ENCODE data around the gene ADPRHL1.
"Not testable (repeated sequence)": the region's sequence is repeated elsewhere in the genome, so short reads cannot be mapped to it uniquely, and the experiment has no call there.

The ADPRHL1 gene

DNA sequence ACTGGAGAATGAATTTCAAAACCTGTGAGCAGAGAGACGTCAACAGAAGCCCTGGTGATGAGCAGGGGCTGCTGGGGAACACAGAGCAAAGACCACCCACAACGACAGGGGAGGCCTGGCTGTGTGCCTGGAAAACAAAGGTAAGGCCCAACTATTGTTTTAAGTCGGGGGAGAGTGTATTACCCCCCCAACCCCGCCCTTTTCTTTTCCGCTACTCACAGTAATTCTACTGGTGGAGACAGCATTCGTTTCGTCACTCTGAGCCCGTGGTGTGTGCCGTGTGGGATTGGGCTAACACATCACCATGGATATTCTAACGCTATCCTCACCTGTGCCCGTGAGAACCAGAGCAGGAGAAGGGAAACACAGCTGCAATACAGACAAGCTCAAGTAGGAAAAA, 18.6 kb upstream of the ADPRHL1 start:
- Mint-ChIP-seq H3K27ac (no peak overlapping the region), H3K27me3 (no peaks in the 10 kb centered on the region), H3K4me3 (no peak overlapping the region), H3K36me3 (peaks cover 41% of the 10 kb centered on the region), H3K9me3 (no peaks in the 10 kb centered on the region), H3K4me1 (no peaks in the 10 kb centered on the region)
- DNase-seq (ENCODE audit: low spot score in 2 of 2) (no peak), ATAC-seq (ENCODE audit: low read depth) (no peak)

DNA sequence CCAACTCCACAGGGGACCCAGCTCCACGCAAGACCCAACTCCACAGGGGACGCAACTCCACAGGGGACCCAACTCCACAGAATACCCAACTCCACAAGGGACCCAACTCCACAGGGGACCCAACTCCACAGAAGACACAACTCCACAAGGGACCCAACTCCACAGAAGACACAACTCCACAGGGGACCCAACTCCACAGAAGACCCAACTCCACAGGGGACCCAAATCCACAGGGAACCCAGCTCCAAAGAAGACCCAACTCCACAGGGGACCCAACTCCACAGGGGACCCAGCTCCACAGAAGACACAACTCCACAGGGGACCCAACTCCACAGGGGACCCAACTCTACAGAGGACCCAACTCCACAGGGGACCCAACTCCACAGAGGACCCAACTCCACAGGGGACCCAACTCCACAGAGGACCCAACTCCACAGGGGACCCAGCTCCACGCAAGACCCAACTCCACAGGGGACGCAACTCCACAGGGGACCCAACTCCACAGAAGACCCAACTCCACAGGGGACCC, 17.4 kb upstream of the ADPRHL1 start:
- DNase-seq (ENCODE audit: low spot score in 2 of 2); H3K4me1 Mint-ChIP-seq; H3K27me3 Mint-ChIP-seq; H3K27ac Mint-ChIP-seq; H3K9me3 Mint-ChIP-seq; ATAC-seq (ENCODE audit: low read depth); H3K4me3 Mint-ChIP-seq: not testable (repeated sequence)
- H3K36me3 Mint-ChIP-seq, result peaks cover 34% of the 10 kb centered on the region

DNA sequence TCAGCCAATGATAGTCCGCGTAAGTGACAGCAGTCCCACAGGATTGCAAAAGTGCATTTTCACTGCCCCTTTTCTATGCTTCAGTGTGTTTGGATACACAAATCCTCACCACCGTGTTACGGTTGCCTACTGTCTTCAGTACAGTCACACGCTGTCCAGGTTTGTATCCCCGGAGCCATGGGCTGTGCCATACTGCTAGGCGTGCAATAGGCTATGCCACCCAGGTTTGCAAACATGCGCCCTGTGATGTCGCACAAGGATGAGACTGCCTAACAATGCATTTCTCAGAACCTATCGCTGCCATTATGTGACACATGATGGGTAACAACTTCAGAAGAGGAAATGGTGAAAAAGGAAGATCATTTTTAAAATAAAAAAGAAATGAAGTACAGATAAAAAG, 16.8 kb upstream of the ADPRHL1 start:
- H3K4me1 Mint-ChIP-seq, result no peaks in the 10 kb centered on the region
- H3K9me3 Mint-ChIP-seq, result no peaks in the 10 kb centered on the region
- ATAC-seq (ENCODE audit: low read depth), result no peak
- no peaks in the 10 kb centered on the region for H3K27me3 Mint-ChIP-seq
- no peak overlapping the region for H3K4me3 Mint-ChIP-seq
- H3K36me3 Mint-ChIP-seq, result peaks cover 32% of the 10 kb centered on the region
- no peak for DNase-seq (ENCODE audit: low spot score in 2 of 2)
- H3K27ac Mint-ChIP-seq, result no peak overlapping the region

DNA sequence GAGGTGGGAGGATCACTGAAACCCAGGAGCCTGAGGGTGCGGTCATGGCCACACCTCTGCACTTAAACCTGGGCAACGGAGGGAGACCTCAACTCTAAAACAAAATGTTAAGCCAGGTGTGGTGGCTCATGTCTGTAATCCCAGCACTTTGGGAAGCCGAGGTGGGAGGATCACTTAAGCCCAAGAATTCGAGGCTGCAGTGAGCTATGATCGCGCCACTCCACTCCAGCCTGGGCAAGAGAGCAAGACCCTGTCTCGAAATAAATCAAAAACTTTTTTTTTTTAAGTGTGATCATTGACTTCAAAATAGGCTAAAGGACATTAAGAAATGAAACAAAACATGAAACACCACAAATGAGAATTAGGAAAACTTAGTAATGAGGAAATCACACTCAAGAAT, 16.3 kb upstream of the ADPRHL1 start:
- no peak for DNase-seq (ENCODE audit: low spot score in 2 of 2)
- Mint-ChIP-seq H3K36me3 (peaks cover 31% of the 10 kb centered on the region), H3K27me3 (no peaks in the 10 kb centered on the region), H3K4me1 (no peaks in the 10 kb centered on the region), H3K4me3 (no peak overlapping the region), H3K27ac (no peak overlapping the region), H3K9me3 (no peaks in the 10 kb centered on the region)
- no peak for ATAC-seq (ENCODE audit: low read depth)

DNA sequence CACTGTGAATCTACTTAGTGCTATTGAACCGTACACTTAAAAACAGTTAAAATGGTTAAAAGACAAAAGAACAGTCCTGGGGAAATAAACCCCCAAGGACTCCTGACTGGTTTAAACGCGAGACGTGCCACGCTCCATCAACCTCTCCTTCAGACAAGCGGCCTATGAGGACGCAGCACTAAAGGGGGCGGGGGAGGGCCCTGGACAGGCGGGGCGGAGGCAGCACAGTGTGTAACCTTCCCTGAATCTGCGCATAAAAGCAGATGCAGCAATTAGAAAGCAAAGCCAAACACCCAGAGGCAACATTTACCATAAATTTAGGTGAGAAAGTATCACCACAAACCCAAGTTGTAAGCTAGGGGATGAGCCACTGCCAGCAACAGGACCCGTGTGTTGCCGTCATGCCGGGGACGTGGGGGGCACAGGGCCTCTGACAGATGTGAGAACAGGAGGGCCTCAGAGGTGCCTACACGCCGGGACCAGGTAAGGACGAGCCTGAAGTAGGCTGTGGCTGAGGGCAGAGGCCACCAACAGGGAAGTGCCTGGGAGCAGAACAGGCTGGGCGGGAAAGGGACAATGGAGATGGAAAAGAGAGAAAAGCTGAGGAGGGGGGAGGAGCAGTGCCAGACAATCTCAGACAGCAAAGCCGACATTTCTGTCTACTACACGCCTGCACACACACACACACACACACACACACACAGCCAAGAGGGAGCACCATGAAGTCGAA, 15.3 kb upstream of the ADPRHL1 start:
- no peaks in the 10 kb centered on the region for H3K9me3 Mint-ChIP-seq
- ATAC-seq (ENCODE audit: low read depth), result no peak
- H3K27me3 Mint-ChIP-seq, result no peaks in the 10 kb centered on the region
- no peak overlapping the region for H3K4me3 Mint-ChIP-seq
- peaks cover 26% of the 10 kb centered on the region for H3K36me3 Mint-ChIP-seq
- H3K4me1 Mint-ChIP-seq, result no peaks in the 10 kb centered on the region
- no peak overlapping the region for H3K27ac Mint-ChIP-seq
- DNase-seq (ENCODE audit: low spot score in 2 of 2), result no peak

DNA sequence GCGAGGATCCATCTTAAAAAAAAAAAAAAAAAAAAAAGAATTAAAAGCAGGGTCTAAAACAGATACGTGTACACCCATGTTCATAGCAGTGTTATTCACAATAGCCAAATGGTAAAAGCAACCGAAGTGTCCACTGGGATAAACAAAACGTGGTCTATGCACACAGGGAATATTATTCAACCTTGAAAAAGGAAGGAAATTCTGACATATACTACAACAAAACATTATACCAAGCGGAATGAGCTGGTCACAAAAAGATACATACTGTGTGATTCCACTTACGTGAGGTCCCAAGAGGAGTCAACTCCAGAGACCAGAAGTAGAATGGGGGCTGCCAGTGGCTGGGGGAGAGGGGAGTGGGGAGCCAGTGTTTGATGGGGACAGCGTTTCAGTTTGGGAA, 14.7 kb upstream of the ADPRHL1 start:
- H3K36me3 Mint-ChIP-seq, result peaks cover 22% of the 10 kb centered on the region
- H3K27me3 Mint-ChIP-seq, result no peaks in the 10 kb centered on the region
- H3K4me1 Mint-ChIP-seq, result no peaks in the 10 kb centered on the region
- H3K9me3 Mint-ChIP-seq, result no peaks in the 10 kb centered on the region
- DNase-seq (ENCODE audit: low spot score in 2 of 2) (no peak), ATAC-seq (ENCODE audit: low read depth) (no peak)
- H3K4me3 Mint-ChIP-seq, result no peak overlapping the region
- no peak overlapping the region for H3K27ac Mint-ChIP-seq

DNA sequence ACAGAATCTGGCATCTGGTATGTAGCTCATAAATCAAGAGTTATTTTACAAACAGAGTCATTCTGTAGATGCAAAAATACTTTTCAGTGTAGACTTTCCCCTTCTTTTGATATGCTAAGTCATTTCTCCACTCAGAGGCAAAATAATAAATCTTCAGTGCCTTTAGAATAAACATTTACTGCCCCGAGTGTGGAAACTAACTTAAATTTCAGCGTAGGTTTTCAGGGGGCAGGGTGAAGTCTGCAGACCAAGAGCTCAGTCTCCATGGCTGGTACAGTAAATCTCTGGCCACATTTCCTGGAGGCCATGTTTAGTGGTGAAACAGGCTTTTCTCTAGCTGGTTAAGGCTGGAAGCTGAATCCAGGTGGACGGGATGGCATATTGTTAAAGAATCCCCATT, 13.1 kb upstream of the ADPRHL1 start:
- peaks cover 16% of the 10 kb centered on the region for H3K36me3 Mint-ChIP-seq
- ATAC-seq (ENCODE audit: low read depth), result no peak
- H3K9me3 Mint-ChIP-seq, result no peaks in the 10 kb centered on the region

DNA sequence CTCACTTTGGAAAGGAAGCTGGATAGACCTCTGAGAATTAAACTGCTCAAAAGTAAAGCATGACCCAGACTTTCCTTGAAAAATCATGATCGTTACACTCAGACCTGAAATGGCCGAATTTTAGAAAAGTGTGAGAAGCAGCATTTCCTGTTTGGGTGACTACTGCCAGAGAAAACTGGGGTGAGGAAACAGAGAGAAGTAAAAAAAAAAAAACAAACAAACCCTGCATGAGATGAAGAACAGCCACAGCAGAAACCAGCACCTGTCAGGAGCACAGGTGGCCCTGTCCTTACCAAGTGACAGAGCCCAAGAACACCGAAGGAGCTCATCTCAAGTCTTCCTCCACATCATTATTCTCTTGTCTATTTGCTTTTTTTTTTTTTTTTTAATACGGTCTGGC, 12.0 kb upstream of the ADPRHL1 start:
- DNase-seq (ENCODE audit: low spot score in 2 of 2) (no peak), ATAC-seq (ENCODE audit: low read depth) (no peak)
- Mint-ChIP-seq H3K4me1 (no peaks in the 10 kb centered on the region), H3K27ac (no peak overlapping the region), H3K36me3 (peaks cover 9% of the 10 kb centered on the region), H3K4me3 (no peak overlapping the region), H3K27me3 (no peaks in the 10 kb centered on the region), H3K9me3 (no peaks in the 10 kb centered on the region)

More for the DNA sequence above, 13.1 kb upstream of the ADPRHL1 start:
- Mint-ChIP-seq H3K27me3 (no peaks in the 10 kb centered on the region), H3K4me1 (no peaks in the 10 kb centered on the region), H3K4me3 (no peak overlapping the region), H3K27ac (no peak overlapping the region)
- no peak for DNase-seq (ENCODE audit: low spot score in 2 of 2)

DNA sequence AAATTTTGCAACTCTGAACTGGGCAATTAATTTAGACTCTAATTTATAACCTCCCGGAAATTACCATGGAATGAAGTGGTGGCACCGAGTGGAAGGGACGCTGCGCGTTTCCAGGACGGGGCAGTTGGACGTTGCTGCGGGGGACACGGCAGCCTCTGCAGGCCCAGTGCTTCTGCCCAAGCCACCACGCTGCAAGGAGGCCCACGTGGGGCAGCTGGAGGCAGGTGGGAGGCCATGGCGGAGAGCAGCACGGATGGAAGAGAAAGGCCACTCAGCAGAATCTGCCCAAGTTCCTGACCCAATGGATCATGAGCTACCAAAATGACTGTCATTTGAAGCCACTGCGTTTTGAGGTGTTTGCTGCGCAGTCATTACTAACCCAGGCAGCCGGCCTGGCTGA, 11.2 kb upstream of the ADPRHL1 start:
- peaks cover 13% of the 10 kb centered on the region for H3K36me3 Mint-ChIP-seq
- no peak overlapping the region for H3K4me3 Mint-ChIP-seq
- no peak for ATAC-seq (ENCODE audit: low read depth)
- H3K27me3 Mint-ChIP-seq, result no peaks in the 10 kb centered on the region
- DNase-seq (ENCODE audit: low spot score in 2 of 2), result no peak
- no peaks in the 10 kb centered on the region for H3K4me1 Mint-ChIP-seq
- no peaks in the 10 kb centered on the region for H3K9me3 Mint-ChIP-seq
- H3K27ac Mint-ChIP-seq, result no peak overlapping the region

DNA sequence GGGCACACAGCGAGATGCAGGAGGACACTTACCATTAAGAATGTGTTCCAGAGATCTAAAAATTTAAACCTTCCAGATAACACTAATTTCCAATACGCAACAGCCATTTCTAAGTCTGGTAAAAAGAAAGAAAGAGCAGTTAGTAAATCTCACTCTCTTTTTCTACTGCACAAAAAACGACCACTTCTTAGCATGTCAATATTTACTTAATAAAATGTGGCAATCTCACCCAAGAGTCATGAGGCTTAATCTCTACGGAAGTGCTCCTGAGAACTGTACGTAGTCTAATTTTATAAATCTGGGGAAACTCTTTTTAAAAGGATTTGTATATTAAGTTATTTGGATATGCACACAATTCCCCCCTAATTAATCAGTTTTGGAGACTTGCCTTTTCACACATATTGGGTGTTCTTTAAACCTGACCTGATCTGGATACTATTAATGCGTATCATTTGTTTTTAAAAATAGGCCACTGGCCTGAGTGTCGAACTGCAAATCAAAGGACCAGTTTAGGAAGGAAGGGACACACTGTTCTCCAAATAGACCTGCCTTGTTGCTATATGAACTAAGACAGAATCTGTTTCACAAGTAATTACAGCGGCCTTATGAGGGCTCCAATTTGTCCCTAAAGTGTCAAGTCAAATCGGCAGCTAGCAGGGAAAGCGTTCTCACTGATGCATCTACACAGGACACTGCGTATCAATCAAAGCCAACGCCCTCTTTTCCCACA, 7.9 kb upstream of the ADPRHL1 start:
- H3K36me3 Mint-ChIP-seq, result peaks cover 4% of the 10 kb centered on the region
- ATAC-seq (ENCODE audit: low read depth) (no peak), DNase-seq (ENCODE audit: low spot score in 2 of 2) (no peak)
- H3K4me3 Mint-ChIP-seq, result no peak overlapping the region
- no peaks in the 10 kb centered on the region for H3K4me1 Mint-ChIP-seq
- no peaks in the 10 kb centered on the region for H3K27me3 Mint-ChIP-seq
- H3K27ac Mint-ChIP-seq, result no peak overlapping the region
- H3K9me3 Mint-ChIP-seq, result no peaks in the 10 kb centered on the region

DNA sequence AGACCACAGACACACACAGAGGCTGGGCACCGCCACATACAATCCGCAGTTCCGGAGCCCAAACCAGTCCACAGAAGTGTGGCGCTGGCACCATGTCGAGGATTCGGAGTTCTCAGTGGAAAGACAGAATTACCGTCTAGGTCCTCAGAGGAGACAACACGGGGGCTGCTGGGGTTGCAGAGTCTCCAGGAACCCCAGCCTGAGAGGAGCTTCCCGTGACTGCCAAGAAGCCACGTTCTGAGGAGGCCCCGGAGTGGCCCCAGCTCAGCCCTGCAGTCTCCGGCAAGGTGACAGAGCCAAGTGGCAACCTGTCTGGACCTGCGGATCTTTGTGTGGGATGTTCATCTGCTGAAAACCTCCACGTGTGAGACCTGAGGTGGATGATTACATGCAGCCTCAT, 7.3 kb upstream of the ADPRHL1 start:
- ATAC-seq (ENCODE audit: low read depth) (no peak), DNase-seq (ENCODE audit: low spot score in 2 of 2) (no peak)
- Mint-ChIP-seq H3K27ac (no peak overlapping the region), H3K4me1 (no peaks in the 10 kb centered on the region), H3K4me3 (no peak overlapping the region), H3K36me3 (peaks cover 4% of the 10 kb centered on the region), H3K9me3 (no peaks in the 10 kb centered on the region), H3K27me3 (no peaks in the 10 kb centered on the region)

DNA sequence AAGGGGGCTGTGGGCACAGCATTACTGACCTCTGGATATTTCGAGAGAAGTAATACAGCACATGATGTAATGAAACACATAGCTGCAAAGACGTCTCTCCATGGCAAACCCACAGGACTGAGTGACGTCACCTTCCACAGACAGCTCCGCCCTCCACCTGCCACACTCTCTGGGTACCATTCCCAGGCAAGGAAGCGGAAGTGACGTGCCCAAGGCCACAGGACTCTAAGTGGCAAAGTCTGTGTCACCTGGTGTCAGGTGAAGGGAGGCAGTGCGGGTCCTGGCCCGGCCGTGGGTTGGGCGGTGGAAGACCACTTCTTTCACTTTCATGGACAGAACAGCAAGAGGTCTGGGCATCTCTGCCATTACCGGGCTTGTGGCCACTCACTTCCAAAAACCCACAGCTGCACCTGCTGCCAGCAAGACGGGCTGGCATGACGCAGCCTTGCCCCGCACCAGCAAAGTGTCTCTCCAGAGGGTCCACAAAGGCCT, 6.8 kb upstream of the ADPRHL1 start:
- H3K27me3 Mint-ChIP-seq, result no peaks in the 10 kb centered on the region
- no peaks in the 10 kb centered on the region for H3K4me1 Mint-ChIP-seq
- H3K27ac Mint-ChIP-seq, result peak overlapping the region; percentile 24
- H3K9me3 Mint-ChIP-seq, result no peaks in the 10 kb centered on the region
- ATAC-seq (ENCODE audit: low read depth) (no peak), DNase-seq (ENCODE audit: low spot score in 2 of 2) (no peak)
- no peak overlapping the region for H3K4me3 Mint-ChIP-seq
- peaks cover 6% of the 10 kb centered on the region for H3K36me3 Mint-ChIP-seq

DNA sequence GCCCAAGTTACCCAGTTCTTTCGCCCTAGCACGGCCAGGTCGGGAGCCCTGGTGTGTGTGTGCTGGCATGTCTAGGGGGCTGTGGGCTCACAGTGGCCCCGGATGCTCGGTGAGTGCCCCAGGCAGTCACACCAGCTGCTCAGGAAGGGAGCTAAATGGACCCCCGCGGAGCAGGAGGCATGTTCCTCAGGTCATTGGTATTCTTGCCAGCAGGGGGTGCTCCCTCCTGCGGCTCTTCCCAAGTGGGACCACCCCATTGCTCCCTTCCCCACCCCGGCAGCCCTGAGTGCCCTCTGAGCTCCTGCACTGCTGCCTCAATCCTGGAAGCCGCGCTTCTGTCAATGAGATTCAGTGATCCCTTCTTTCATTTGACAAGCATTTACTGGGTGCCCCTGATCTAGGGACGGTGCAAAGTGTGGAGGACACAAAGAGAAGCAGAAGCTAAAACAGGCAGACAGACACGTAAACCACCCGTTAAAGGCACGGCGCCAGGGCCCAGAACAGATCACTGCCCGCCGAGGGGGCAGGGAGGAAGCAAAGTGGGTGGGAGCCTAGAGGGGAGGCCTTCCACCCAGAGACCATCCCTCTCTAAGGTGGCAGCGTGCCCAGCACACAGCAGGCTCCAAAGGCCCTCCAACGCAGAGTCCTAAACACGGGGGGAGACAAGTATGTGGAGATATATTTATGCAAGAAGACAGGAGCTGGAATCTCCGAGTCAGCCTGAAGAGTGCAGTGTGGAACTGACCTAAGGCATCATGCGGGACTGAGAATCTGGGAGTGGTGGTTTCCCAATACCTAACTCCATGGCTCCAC, 5.2 kb upstream of the ADPRHL1 start:
- no peaks in the 10 kb centered on the region for H3K9me3 Mint-ChIP-seq
- DNase-seq (ENCODE audit: low spot score in 2 of 2) (no peak), ATAC-seq (ENCODE audit: low read depth) (no peak)
- H3K27me3 Mint-ChIP-seq, result no peaks in the 10 kb centered on the region
- H3K36me3 Mint-ChIP-seq, result peaks cover 6% of the 10 kb centered on the region
- H3K27ac Mint-ChIP-seq, result no peak overlapping the region
- no peak overlapping the region for H3K4me3 Mint-ChIP-seq
- H3K4me1 Mint-ChIP-seq, result no peaks in the 10 kb centered on the region

DNA sequence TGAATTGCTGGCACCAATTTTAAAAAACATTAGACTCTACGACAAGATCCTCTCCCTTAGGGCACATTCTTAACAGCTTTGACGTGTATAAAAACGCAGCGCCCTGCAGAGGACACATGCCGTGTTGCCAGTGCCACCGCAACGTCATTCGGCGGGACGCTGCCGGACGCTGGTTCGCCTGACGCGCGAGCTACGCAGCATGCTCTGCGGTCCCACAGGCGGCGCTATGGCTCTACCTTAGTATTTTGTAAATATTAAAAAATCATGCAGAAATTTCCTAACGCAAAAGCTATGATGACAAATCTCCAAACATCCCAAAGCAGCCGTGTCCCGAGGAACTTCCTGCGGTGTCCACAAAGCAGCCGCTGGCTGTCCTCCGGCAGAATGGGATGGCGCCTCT, 4.2 kb upstream of the ADPRHL1 start:
- Mint-ChIP-seq H3K4me3 (no peak overlapping the region), H3K9me3 (no peaks in the 10 kb centered on the region), H3K36me3 (peaks cover 8% of the 10 kb centered on the region), H3K4me1 (no peaks in the 10 kb centered on the region), H3K27ac (no peak overlapping the region), H3K27me3 (no peaks in the 10 kb centered on the region)
- ATAC-seq (ENCODE audit: low read depth), result no peak
- DNase-seq (ENCODE audit: low spot score in 2 of 2), result no peak
